CD14-positive monocyte (primary cell): Measurements from ENCODE around the gene OGN. TPM values are rescaled to one million over a fixed set of nuclear protein-coding genes. Genes with fewer than 3 reads are reported as not detected.

Source experiments
- DNase-seq, 3 donors: peaks; one replicate each; pipeline ENCODE4 v3.0.0-alpha.2; 2011 to 2022
- H2AFZ ChIP-seq: 2 replicates; pipeline ENCODE4 v1.6.0; 2012; ENCODE audit warnings: mild to moderate bottlenecking, low read depth, low read length, inconsistent platforms; ENCODE audit not compliant: insufficient read depth, poor library complexity, severe bottlenecking
- H3K27ac ChIP-seq, 2 donors: 1 replicate in 1 of 2; 2 replicates in 1 of 2; pipeline ENCODE4 v1.5.1; 2012 to 2013; ENCODE audit warnings: low read length in 2 of 2, control low read depth in 1 of 2, inconsistent platforms in 1 of 2, low read depth in 1 of 2, mild to moderate bottlenecking in 1 of 2
- H3K27me3 ChIP-seq, 2 donors: one replicate each; pipeline versions ENCODE4 v1.6.0 to v1.6.1; 2011 to 2013; ENCODE audit warnings: low read length in 2 of 2; ENCODE audit not compliant: control insufficient read depth in 2 of 2, insufficient read depth in 2 of 2
- H3K36me3 ChIP-seq, 2 donors: replicated peaks in 1 of 2; 1 replicate in 1 of 2; 2 replicates in 1 of 2; pipeline versions ENCODE4 v1.5.1 to v1.6.1; 2012 to 2013; ENCODE audit warnings: low read length in 2 of 2, control low read depth in 1 of 2, inconsistent platforms in 1 of 2, mild to moderate bottlenecking in 1 of 2; ENCODE audit not compliant: insufficient read depth in 2 of 2, control insufficient read depth in 1 of 2
- H3K4me1 ChIP-seq, 2 donors: 1 replicate in 1 of 2; 2 replicates in 1 of 2; pipeline versions ENCODE4 v1.5.1 to v1.6.1; 2012 to 2013; ENCODE audit warnings: low read length in 2 of 2, control low read depth in 1 of 2, inconsistent platforms in 1 of 2, mild to moderate bottlenecking in 1 of 2, moderate library complexity in 1 of 2; ENCODE audit not compliant: insufficient read depth in 2 of 2, control insufficient read depth in 1 of 2
- H3K4me2 ChIP-seq: replicated peaks from 2 replicates; pipeline ENCODE3; 2012; ENCODE audit warnings: low read length, moderate library complexity, mild to moderate bottlenecking; ENCODE audit not compliant: poor library complexity, severe bottlenecking; ENCODE audit errors: extremely low read depth
- H3K4me3 ChIP-seq, 3 experiments: fragments of 200-600 bp in 1 of 3; sonication (generic) in 1 of 3; replicated peaks in 1 of 3; 1 replicate in 2 of 3; 2 replicates in 1 of 3; pipeline ENCODE4 v1.5.1; 2011 to 2013; ENCODE audit warnings: low read length in 3 of 3, mild to moderate bottlenecking in 3 of 3, control low read depth in 2 of 3, low read depth in 2 of 3, inconsistent platforms in 1 of 3, moderate library complexity in 1 of 3
- H3K79me2 ChIP-seq: 2 replicates; pipeline ENCODE4 v1.6.0; 2012; ENCODE audit warnings: mild to moderate bottlenecking, control low read depth, inconsistent platforms, low read length, moderate library complexity; ENCODE audit not compliant: insufficient read depth
- H3K9ac ChIP-seq: 2 replicates; pipeline ENCODE4 v1.6.0; 2017; ENCODE audit warnings: low read length, mild to moderate bottlenecking; ENCODE audit not compliant: insufficient read depth, poor library complexity, severe bottlenecking
- H3K9me3 ChIP-seq, 2 donors: replicated peaks in 1 of 2; 1 replicate in 1 of 2; 2 replicates in 1 of 2; pipeline versions ENCODE4 v1.5.1 to v1.6.1; 2012 to 2013; ENCODE audit warnings: low read length in 2 of 2, control low read depth in 1 of 2; ENCODE audit not compliant: control insufficient read depth in 1 of 2, insufficient read depth in 1 of 2
- H4K20me1 ChIP-seq: 2 replicates; pipeline ENCODE4 v1.6.0; 2012; ENCODE audit warnings: mild to moderate bottlenecking, low read length, control low read depth, moderate library complexity; ENCODE audit not compliant: insufficient read depth
- H3K27ac Mint-ChIP-seq, 7 donors: one replicate each; pipeline ENCODE4 v1.8.0; 2020; ENCODE audit warnings: mild to moderate bottlenecking in 7 of 7, mixed read lengths in 7 of 7, moderate library complexity in 6 of 7, inconsistent platforms in 2 of 7
- H3K27me3 Mint-ChIP-seq, 3 donors: one replicate each; pipeline ENCODE4 v1.8.0; 2021 to 2022; ENCODE audit warnings: low read depth in 3 of 3, mild to moderate bottlenecking in 3 of 3, mixed read lengths in 3 of 3, moderate library complexity in 3 of 3, inconsistent platforms in 1 of 3
- H3K36me3 Mint-ChIP-seq, 2 donors: one replicate each; pipeline ENCODE4 v1.8.0; 2020; ENCODE audit warnings: mixed read lengths in 2 of 2, inconsistent platforms in 1 of 2, mild to moderate bottlenecking in 1 of 2
- H3K4me1 Mint-ChIP-seq: one replicate; pipeline ENCODE4 v1.8.0; 2020; ENCODE audit warnings: mild to moderate bottlenecking, mixed read lengths
- H3K4me3 Mint-ChIP-seq, 2 donors: one replicate each; pipeline ENCODE4 v1.8.0; 2020; ENCODE audit warnings: mild to moderate bottlenecking in 2 of 2, mixed read lengths in 2 of 2, moderate library complexity in 1 of 2
- H3K9me3 Mint-ChIP-seq, 7 donors: one replicate each; pipeline ENCODE4 v1.8.0; 2020 to 2022; ENCODE audit warnings: mixed read lengths in 7 of 7, mild to moderate bottlenecking in 6 of 7, moderate library complexity in 6 of 7, inconsistent platforms in 2 of 7
- CTCF ChIP-seq: fragments of 200-600 bp; IDR thresholded peaks from one replicate; pipeline ENCODE4 v1.8.0; 2022; ENCODE audit warnings: antibody characterized with exemption, mild to moderate bottlenecking
- WGBS: methylation state at CpG from one replicate; pipeline ENCODE4 v1.1.5; 2013; ENCODE audit warnings: missing lambda C conversion rate; ENCODE audit not compliant: insufficient coverage; 5-methylcytosine and 5-hydroxymethylcytosine counted together
- intact Hi-C, 2 donors: fragments of 100-400 bp; cut with micrococcal nuclease; formaldehyde crosslinking; loops; one replicate each; pipeline versions ENCODE4 v1.15.0 to v1.15.1; 2023
- polyA minus RNA-seq: library from RNA; depleted of rRNA, polyadenylated mRNA; stranded (reverse); fragments of >200 nt; gene quantifications from 2 replicates; pipeline ENCODE4 v1.2.3, GENCODE V29; 2012
- polyA plus RNA-seq, 3 donors: library from polyadenylated mRNA; depleted of rRNA in 1 of 3; unstranded in 2 of 3; stranded (reverse) in 1 of 3; fragments of 300-500 nt in 2 of 3; fragments of >200 nt in 1 of 3; fragmentation: Illumina TruSeq in 2 of 3; gene quantifications; 1 replicate in 2 of 3; 2 replicates in 1 of 3; pipeline ENCODE4 v1.2.3, GENCODE V29; 2012 to 2021
- total RNA-seq, 12 experiments: library from RNA in 1 of 12; stranded (reverse) in 1 of 12; fragments of 120-200 nt in 1 of 12; gene quantifications; one replicate each; pipeline ENCODE4 v1.2.4 and lab custom pipeline; 2013 to 2026; ENCODE audit warnings: mixed read lengths in 6 of 12, inconsistent platforms in 1 of 12

Gene OGN
- 0.21 TPM for total RNA-seq (2013)
- polyA plus RNA-seq (not detected), polyA minus RNA-seq (not detected in 2 replicates), total RNA-seq (lab: John Stamatoyannopoulos, UW) (0 to 2.1 (median 0.04) reads per million in 11 experiments)

- no peaks in the 10 kb centered on the region for H3K79me2 ChIP-seq
- no peak for DNase-seq
- intact Hi-C loops = no loop called here
- WGBS = no CpG with 5 or more reads among the region's 5 CpGs
- no peak within 1 kb of the TSS for H3K27ac Mint-ChIP-seq
- H3K4me3 Mint-ChIP-seq = no peak within 1 kb of the TSS
- no peaks in the 10 kb centered on the region for H3K9me3 ChIP-seq
- peaks cover 13 to 14% of the 10 kb centered on the region in 2 donors for H3K4me1 ChIP-seq
- H3K9me3 Mint-ChIP-seq = no peaks in the 10 kb centered on the region
- H3K27ac ChIP-seq = no peak within 1 kb of the TSS
- H2AFZ ChIP-seq = no peak within 1 kb of the TSS
- no peak for TF ChIP-seq CTCF
- H3K9ac ChIP-seq = no peak within 1 kb of the TSS
- no peak within 1 kb of the TSS for H3K4me3 ChIP-seq
- H3K27me3 ChIP-seq = no peaks in the 10 kb centered on the region
- H4K20me1 ChIP-seq = no peaks in the 10 kb centered on the region
- H3K36me3 Mint-ChIP-seq = no peaks in the 10 kb centered on the region
- H3K4me1 Mint-ChIP-seq = peaks cover 16% of the 10 kb centered on the region
- H3K36me3 ChIP-seq = no peaks in the 10 kb centered on the region
- no peak within 1 kb of the TSS for H3K4me2 ChIP-seq
- H3K27me3 Mint-ChIP-seq = no peaks in the 10 kb centered on the region
These were observed at the start of gene OGN for GRCh38 chr9:92404042-92404836. OGN (minus strand) TSS chr9:92404578; CDS start chr9:92403407, 1,171 bp downstream.

- Mint-ChIP-seq H3K9me3 (peaks cover 0 to 8% (median 5%) of the 10 kb centered on the region in 7 donors), H3K27ac (no peak overlapping the region), H3K27me3 (no peaks in the 10 kb centered on the region), H3K4me3 (no peak overlapping the region), H3K36me3 (peaks cover 0 to 3% of the 10 kb centered on the region in 2 donors), H3K4me1 (no peaks in the 10 kb centered on the region)
- H2AFZ ChIP-seq = no peak overlapping the region
- no peaks in the 10 kb centered on the region for H3K9me3 ChIP-seq
- H3K27ac ChIP-seq = no peak overlapping the region
- no peak overlapping the region for H3K4me2 ChIP-seq
- H3K9ac ChIP-seq = no peak overlapping the region
- H3K36me3 ChIP-seq = no peaks in the 10 kb centered on the region
- H4K20me1 ChIP-seq = no peaks in the 10 kb centered on the region
- no peak for DNase-seq
- intact Hi-C loops = no loop called here
- TF ChIP-seq CTCF = no peak
- H3K4me3 ChIP-seq = no peak overlapping the region
- no peaks in the 10 kb centered on the region for H3K79me2 ChIP-seq
- no peaks in the 10 kb centered on the region for H3K27me3 ChIP-seq
- no peaks in the 10 kb centered on the region for H3K4me1 ChIP-seq
These were observed 42.2 kb upstream of the OGN start for GRCh38 chr9:92446536-92446935.
